Stomach smooth muscle (tissue), 2 donors: ENCODE data around the gene SEZ6L2.
"Not testable (repeated sequence)": the region's sequence is repeated elsewhere in the genome, so short reads cannot be mapped to it uniquely, and the experiment has no call there.

ENCODE experiments used
- H3K27ac ChIP-seq: one replicate; pipeline ENCODE4 v1.7.0; 2013; ENCODE audit warnings: mild to moderate bottlenecking, low read length, inconsistent platforms
- H3K27me3 ChIP-seq, 2 donors: one replicate each; pipeline ENCODE4 v1.7.0; 2013; ENCODE audit warnings: low read length in 2 of 2; ENCODE audit not compliant: insufficient read depth in 2 of 2, control insufficient read depth in 1 of 2
- H3K36me3 ChIP-seq, 2 donors: one replicate each; pipeline ENCODE4 v1.7.0; 2013; ENCODE audit warnings: low read length in 2 of 2; ENCODE audit not compliant: control insufficient read depth in 2 of 2, insufficient read depth in 2 of 2
- H3K4me1 ChIP-seq: one replicate; pipeline ENCODE4 v1.7.0; 2013; ENCODE audit warnings: low read length; ENCODE audit not compliant: control insufficient read depth, insufficient read depth
- H3K4me3 ChIP-seq, 2 donors: one replicate each; pipeline ENCODE4 v1.7.0; 2013; ENCODE audit warnings: low read length in 2 of 2
- H3K9ac ChIP-seq, 2 donors: one replicate each; pipeline ENCODE4 v1.7.0; 2013; ENCODE audit warnings: low read length in 2 of 2, mild to moderate bottlenecking in 1 of 2
- H3K9me3 ChIP-seq, 2 donors: one replicate each; pipeline ENCODE4 v1.7.0; 2013; ENCODE audit warnings: low read length in 2 of 2; ENCODE audit not compliant: control insufficient read depth in 2 of 2
- donor health status: healthy.
- donor health status: Pancreatic carcinoma.

Gene SEZ6L2

DNA sequence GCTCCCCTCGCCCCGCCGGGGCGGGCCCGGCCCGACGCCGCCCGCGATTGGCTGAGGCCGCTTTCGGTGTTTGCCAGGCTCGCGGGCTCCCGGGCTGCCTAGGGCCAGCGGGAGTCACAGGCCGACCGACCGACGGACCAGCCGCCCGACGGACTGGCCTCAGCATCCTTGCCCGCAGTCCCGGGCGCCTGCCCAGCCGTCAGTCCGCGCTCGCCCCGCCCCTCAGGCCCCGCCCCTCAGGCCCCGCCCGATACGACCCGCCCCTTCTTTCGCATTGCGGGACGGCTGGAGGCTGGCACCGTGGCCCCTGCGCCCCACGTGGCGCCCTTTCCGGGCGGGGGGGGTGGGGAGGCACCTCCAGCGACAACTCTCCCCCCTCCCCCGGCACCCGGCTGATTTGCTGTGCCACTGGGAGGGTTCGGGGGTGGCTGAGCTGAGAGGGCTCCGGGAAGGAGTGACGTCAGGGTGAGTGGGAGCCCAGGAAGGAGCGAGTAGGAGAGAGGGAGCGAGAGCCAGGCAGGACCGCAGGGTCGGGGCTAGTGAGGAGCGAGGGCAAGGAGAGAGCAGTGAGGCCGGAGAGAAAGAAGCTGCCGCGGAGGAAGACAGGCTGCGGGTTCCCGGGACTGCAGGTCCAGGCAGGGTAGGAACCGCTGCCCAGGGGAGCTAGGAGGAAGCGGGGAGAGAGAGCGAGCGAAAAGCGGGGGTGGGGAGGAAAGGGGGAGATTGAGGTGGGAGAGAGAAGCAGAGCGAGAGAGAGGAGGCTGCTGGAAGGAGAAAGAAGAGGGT, 945 bp upstream of the SEZ6L2 start, which contains the start of gene ASPHD1:
Gene ASPHD1 (plus strand): TSS at position 387 of the 786 bp plus-strand sequence. CDS start 484 bp downstream, outside the sequence.
- Histone ChIP-seq H3K27me3 (peaks cover 19 to 21% of the 10 kb centered on the region in 2 donors), H3K27ac (no peak within 1 kb of the TSS), H3K9ac (no peak within 1 kb of the TSS), H3K4me3 (peak within 1 kb of the TSS; percentile 25 to 63), H3K36me3 (no peaks in the 10 kb centered on the region), H3K9me3 (no peaks in the 10 kb centered on the region), H3K4me1 (peaks cover 9% of the 10 kb centered on the region)

DNA sequence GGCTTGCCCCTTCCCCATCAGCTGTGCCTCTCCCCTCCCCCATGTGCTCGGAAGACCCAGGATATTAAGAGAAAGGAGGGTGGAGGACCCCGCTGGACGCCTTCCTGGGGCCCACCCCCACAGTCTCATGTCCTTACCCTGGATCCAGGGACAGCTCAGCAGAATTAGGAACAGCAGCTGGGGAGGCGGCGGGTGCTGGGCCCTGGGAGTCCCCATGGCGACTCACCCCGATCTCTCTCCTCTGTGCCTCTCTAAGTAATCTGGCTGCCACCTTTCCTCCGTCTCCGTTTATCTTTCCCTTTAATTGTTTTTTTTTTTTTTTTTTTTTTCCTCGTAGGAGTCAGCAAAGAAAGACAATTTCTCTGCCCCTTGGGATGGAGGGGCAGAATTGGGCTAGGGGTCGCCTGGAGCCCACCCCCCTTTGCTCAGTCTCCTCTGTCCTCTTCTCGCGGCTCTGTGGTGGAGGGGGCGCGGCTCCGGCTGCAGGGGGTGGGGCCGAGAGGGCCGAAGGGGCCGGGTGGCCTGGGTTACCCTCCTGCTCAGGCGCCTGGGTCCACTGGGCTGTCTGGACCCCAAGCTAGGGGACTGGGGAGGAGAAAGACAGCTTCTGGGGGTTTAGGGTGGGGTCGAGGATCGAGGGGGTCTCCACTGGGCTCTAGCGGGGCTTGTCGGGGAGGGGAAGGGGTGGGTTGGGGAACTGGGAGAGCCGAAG, 390 bp downstream of the SEZ6L2 start:
- H3K36me3 ChIP-seq = no peaks in the 10 kb centered on the region
- H3K27me3 ChIP-seq = peaks cover 19 to 21% of the 10 kb centered on the region in 2 donors
- H3K9ac ChIP-seq = no peak overlapping the region
- no peaks in the 10 kb centered on the region for H3K9me3 ChIP-seq
- peaks cover 9% of the 10 kb centered on the region for H3K4me1 ChIP-seq
- no peak overlapping the region for H3K27ac ChIP-seq
- H3K4me3 ChIP-seq = no peak overlapping the region

DNA sequence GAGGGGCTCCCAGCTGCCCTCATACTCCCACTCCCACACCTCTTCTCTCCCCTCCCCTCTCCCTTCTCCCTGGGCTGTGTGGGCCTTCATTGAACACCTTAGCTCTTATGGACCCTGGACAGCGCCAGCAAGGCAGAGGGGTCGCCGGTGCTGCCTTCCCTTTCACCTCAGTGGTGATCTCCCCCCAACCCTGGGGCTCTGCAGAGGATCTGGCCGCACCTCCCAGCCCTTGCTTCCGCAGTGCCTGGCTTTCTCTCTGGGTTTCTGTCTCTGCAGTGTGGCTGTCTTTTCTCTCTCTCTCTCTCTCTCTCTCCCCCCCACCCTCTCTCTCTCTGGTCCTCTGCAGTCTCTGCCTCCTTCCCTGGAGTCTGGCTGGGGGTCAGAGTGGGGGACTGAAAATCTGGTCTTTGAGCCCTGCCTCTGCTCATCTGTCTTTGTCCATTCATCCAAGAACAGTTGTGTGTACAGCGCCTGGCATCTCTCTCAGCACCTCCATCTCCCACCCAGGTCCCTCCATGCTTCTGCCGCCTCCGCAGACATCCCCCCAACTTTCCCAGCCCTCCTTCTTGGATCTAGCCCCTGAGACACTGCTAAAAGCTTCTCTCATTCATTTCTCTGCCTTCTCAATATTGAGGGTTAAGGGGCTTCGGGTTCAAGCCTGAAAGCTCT, 1.1 kb downstream of the SEZ6L2 start:
- no peaks in the 10 kb centered on the region for H3K36me3 ChIP-seq
- H3K9ac ChIP-seq = no peak overlapping the region
- no peak overlapping the region for H3K4me3 ChIP-seq
- no peaks in the 10 kb centered on the region for H3K9me3 ChIP-seq
- H3K4me1 ChIP-seq = peaks cover 9% of the 10 kb centered on the region
- peaks cover 19 to 21% of the 10 kb centered on the region in 2 donors for H3K27me3 ChIP-seq
- no peak overlapping the region for H3K27ac ChIP-seq

DNA sequence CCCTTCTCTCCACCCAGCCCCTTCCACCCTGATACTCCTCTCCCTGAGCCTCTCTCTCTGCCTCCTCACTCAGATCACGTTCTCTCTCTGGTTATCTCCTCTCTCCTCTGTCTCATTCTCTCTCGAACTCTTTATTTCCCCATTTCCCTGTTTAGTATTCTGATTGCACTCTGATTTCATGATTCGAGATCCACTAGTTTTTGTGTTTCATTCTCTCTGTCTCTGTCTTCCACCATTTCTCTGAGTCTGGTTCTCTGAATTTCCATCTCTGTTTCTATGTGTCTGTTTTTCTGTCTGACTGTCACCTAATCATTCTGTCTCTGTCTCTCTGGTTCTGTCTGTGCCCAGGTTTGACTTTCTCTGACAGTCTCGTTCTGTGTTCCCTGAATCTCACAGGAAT, 2.0 kb downstream of the SEZ6L2 start:
- no peak overlapping the region for H3K4me3 ChIP-seq
- peaks cover 19 to 21% of the 10 kb centered on the region in 2 donors for H3K27me3 ChIP-seq
- H3K36me3 ChIP-seq = no peaks in the 10 kb centered on the region
- H3K27ac ChIP-seq = no peak overlapping the region
- no peak overlapping the region for H3K9ac ChIP-seq
- peaks cover 9% of the 10 kb centered on the region for H3K4me1 ChIP-seq
- no peaks in the 10 kb centered on the region for H3K9me3 ChIP-seq

DNA sequence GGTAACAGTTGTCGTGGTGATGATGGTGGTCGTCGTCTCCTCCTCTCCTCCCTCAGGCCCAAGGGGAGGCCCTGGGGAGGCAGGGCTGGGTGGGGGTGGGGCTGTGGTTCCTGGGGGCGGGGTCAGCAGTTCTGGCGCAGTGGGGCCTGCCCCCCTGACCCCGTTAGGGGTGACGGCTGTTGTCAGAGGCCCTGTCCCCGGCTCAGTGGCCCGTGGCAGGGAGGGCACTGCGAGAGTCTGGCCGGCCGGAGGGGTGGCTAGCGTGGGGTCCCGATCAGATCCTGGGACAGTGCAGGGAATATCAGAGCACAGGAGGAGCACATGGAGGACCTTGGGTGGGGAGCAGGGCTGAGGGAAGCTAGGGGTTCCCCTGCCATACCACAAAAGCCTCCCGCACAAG, 2.5 kb downstream of the SEZ6L2 start:
- Histone ChIP-seq H3K9ac (no peak overlapping the region), H3K4me1 (peaks cover 9% of the 10 kb centered on the region), H3K27ac (no peak overlapping the region), H3K4me3 (no peak overlapping the region), H3K27me3 (peaks cover 19 to 21% of the 10 kb centered on the region in 2 donors), H3K36me3 (no peaks in the 10 kb centered on the region), H3K9me3 (no peaks in the 10 kb centered on the region)

DNA sequence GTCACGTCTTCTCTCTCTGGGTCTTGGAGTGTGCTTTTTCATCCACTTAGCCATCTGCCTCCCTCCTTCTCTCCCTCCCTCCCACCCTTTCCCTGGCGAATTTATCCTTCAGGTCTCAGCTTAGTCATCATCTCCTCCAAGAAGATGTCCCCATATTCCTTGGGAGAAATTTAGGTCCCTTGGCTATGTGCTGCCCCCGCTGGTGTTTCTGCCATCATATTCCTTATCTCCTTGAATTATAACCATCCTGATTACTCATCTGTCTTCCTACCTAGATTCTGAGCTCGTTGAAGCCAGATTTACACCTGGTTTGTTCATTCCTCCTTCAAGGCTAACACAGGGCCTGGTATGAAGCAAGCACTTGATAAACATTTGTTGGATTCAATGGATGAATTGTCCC, 5.0 kb downstream of the SEZ6L2 start:
- no peak overlapping the region for H3K4me3 ChIP-seq
- H3K9me3 ChIP-seq = no peaks in the 10 kb centered on the region
- no peaks in the 10 kb centered on the region for H3K4me1 ChIP-seq
- no peak overlapping the region for H3K9ac ChIP-seq
- H3K36me3 ChIP-seq = no peaks in the 10 kb centered on the region
- no peak overlapping the region for H3K27ac ChIP-seq
- peaks cover 17 to 18% of the 10 kb centered on the region in 2 donors for H3K27me3 ChIP-seq

DNA sequence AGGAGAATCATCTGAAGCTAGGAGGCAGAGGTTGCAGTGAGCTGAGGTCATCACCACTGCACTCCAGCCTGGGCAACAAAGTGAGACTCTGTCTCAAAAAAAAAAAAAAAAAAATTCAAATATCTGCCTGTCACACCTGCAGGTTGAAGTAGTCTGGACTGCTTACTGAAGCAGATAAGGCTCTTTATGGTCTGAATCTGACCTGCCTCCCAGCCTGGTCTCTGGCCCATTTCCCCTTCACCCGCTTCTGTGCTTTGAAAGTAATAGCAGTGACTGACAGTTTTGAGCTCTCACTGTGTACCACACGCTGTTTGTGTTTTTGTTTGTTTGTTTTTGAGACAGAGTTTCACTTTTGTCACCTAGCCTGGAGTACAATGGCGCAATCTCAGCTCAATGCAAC, 5.8 kb downstream of the SEZ6L2 start:
- no peak overlapping the region for H3K9ac ChIP-seq

DNA sequence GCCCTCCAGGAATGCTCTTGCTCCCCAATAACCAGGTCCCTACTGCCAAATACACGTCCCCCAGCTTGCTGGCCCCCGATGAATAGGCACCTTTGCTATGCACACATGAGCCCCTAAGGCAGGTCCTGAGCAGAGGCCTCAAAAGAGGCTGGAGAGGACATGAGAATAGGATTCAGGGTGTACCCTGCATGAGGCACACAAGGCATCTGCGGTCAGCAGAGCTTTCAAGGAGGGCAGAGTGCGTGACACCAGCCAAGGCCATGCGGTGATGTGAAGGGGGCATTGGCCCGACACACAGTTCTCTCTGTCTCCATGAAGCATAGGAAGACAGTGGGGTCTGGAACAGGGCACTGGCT, 6.9 kb downstream of the SEZ6L2 start:
- H3K4me3 ChIP-seq = no peak overlapping the region
- H3K4me1 ChIP-seq = no peaks in the 10 kb centered on the region
- H3K36me3 ChIP-seq = no peaks in the 10 kb centered on the region
- no peak overlapping the region for H3K9ac ChIP-seq
- peaks cover 4% of the 10 kb centered on the region in 2 donors for H3K27me3 ChIP-seq
- H3K27ac ChIP-seq = no peak overlapping the region
- H3K9me3 ChIP-seq = no peaks in the 10 kb centered on the region

More for the DNA sequence above, 5.8 kb downstream of the SEZ6L2 start:
- Histone ChIP-seq H3K36me3 (no peaks in the 10 kb centered on the region), H3K9me3 (no peaks in the 10 kb centered on the region), H3K4me3 (no peak overlapping the region), H3K27me3 (peaks cover 14% of the 10 kb centered on the region in 2 donors), H3K27ac (no peak overlapping the region), H3K4me1 (no peaks in the 10 kb centered on the region)

DNA sequence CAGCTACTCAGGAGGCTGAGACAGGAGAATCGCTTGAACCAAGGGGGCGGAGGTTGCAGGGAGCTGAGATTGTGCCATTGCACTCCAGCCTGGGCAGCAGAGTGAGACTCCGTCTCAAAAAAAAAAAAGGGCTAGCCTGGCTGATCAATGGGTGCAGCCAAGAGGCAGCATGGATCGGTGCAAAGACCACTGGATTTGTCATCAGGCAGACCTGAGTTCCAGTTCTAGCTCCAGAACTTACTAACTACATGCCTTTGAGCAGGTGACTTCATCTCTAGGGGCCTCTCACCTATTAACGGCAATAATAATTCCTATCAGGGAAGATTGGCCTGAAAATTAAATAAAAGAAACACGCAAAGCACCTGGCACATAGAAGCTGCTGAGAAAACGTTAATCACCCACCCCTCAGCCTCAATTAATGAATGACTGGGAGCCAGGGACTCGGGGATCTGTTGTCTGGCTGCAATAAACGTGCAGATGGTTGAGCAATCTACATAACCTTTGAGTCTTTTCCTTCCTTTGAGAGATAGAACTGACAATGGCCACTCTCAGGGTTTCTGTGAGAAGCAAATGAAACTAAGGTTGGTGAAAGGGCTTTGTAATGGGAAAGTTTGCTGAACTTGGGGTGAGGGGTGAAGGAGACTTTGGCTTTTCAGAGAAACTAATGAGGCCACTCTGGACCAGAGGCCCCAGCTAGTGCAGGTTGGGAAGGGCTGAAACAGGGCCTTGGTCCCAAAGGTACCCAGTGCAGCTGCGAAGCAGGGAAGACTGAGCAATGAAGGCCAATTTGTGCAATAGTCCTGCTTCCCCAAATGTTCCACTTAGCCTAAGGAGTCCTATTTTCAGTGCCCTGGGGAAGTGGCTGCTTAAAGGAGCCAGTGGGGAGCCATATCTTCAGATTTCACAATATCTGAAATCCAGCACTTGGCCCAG, 7.6 kb downstream of the SEZ6L2 start:
- Histone ChIP-seq H3K9me3 (no peaks in the 10 kb centered on the region), H3K4me1 (no peaks in the 10 kb centered on the region), H3K9ac (no peak overlapping the region), H3K27me3 (peaks cover 0 to 2% of the 10 kb centered on the region in 2 donors), H3K36me3 (no peaks in the 10 kb centered on the region), H3K4me3 (no peak overlapping the region), H3K27ac (no peak overlapping the region)

DNA sequence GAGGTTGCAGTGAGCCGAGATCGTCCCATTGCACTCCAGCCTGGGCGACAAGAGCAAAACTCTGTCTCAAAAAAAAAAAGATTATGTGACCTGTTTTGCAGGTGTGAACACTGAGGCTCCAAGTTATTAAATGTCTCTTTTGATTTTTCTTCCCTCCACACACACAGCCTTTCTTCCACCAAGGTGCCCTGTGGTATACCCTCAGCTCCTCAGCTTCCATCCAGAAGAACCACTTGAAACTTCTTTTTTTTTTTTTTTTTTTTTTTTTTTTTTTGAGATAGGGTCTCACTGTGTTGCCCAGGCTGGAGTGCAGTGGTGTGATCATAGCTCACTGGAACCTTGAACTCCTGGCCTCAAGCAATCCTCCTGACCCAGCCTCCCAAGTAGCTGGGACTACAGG, 10.0 kb downstream of the SEZ6L2 start:
- H3K27me3 ChIP-seq, H3K9me3 ChIP-seq, H3K36me3 ChIP-seq, H3K9ac ChIP-seq, H3K4me1 ChIP-seq, H3K4me3 ChIP-seq, H3K27ac ChIP-seq: not testable (repeated sequence)
